Liver (tissue), 9 donors: Measurements from ENCODE around the gene CD40. TPM values are rescaled to one million over a fixed set of nuclear protein-coding genes. Genes with fewer than 3 reads are reported as not detected.
A peak's percentile ranks its signal among the peaks of the same experiment; 100 is the strongest.

Experiments used
- DNase-seq: peaks from one replicate; pipeline ENCODE4 v3.0.0-alpha.2; 2017; ENCODE audit warnings: low spot score
- H3K27ac ChIP-seq, 2 donors: one replicate each; pipeline ENCODE4 v1.7.0; 2013; ENCODE audit warnings: inconsistent platforms in 2 of 2, low read length in 2 of 2, control low read depth in 1 of 2, low read depth in 1 of 2, mild to moderate bottlenecking in 1 of 2
- H3K27me3 ChIP-seq, 4 donors: one replicate each; pipeline versions ENCODE4 v1.6.1 to v1.7.0; 2013; ENCODE audit warnings: low read length in 3 of 4, inconsistent platforms in 1 of 4, mild to moderate bottlenecking in 1 of 4, moderate library complexity in 1 of 4; ENCODE audit not compliant: control insufficient read depth in 4 of 4, insufficient read depth in 4 of 4
- H3K36me3 ChIP-seq, 4 donors: one replicate each; pipeline versions ENCODE4 v1.6.1 to v1.7.0; 2013; ENCODE audit warnings: low read length in 3 of 4, mild to moderate bottlenecking in 3 of 4, low read depth in 1 of 4, moderate library complexity in 1 of 4; ENCODE audit not compliant: control insufficient read depth in 4 of 4, insufficient read depth in 3 of 4
- H3K4me1 ChIP-seq, 4 donors: one replicate each; pipeline versions ENCODE4 v1.6.1 to v1.7.0; 2013; ENCODE audit warnings: low read length in 3 of 4, mild to moderate bottlenecking in 3 of 4, moderate library complexity in 1 of 4; ENCODE audit not compliant: control insufficient read depth in 4 of 4, insufficient read depth in 4 of 4
- H3K4me3 ChIP-seq, 3 donors: one replicate each; pipeline versions ENCODE4 v1.6.1 to v1.7.0; 2013; ENCODE audit warnings: low read length in 3 of 3, control low read depth in 1 of 3, low read depth in 1 of 3, mild to moderate bottlenecking in 1 of 3
- H3K9ac ChIP-seq, 2 donors: one replicate each; pipeline ENCODE4 v1.7.0; 2013; ENCODE audit warnings: low read length in 2 of 2, mild to moderate bottlenecking in 2 of 2, moderate library complexity in 2 of 2, control low read depth in 1 of 2, low read depth in 1 of 2
- H3K9me3 ChIP-seq, 4 donors: one replicate each; pipeline versions ENCODE4 v1.6.1 to v1.7.0; 2013; ENCODE audit warnings: low read length in 3 of 4; ENCODE audit not compliant: control insufficient read depth in 4 of 4
- EGR1 ChIP-seq, 2 donors: IDR thresholded peaks; 2 replicates each; pipeline ENCODE4 v1.6.1; 2016 to 2018; ENCODE audit warnings: antibody characterized with exemption in 2 of 2, low read depth in 2 of 2
- FOXA1 ChIP-seq: IDR thresholded peaks from 2 replicates; pipeline ENCODE4 v1.6.1; 2016; ENCODE audit warnings: antibody characterized with exemption
- FOXA2 ChIP-seq: IDR thresholded peaks from 2 replicates; pipeline ENCODE4 v1.6.1; 2016; ENCODE audit warnings: antibody characterized with exemption
- HNF4A ChIP-seq, 2 donors: conservative IDR thresholded peaks; 2 replicates each; pipeline ENCODE4 v1.6.1; 2016; ENCODE audit warnings: antibody characterized with exemption in 2 of 2, mild to moderate bottlenecking in 2 of 2
- NR2F2 ChIP-seq: IDR thresholded peaks from 2 replicates; pipeline ENCODE4 v1.6.1; 2016; ENCODE audit warnings: antibody characterized with exemption
- RAD21 ChIP-seq, 2 donors: IDR thresholded peaks; 2 replicates each; pipeline ENCODE4 v1.6.1; 2016; ENCODE audit warnings: antibody characterized with exemption in 2 of 2, mild to moderate bottlenecking in 2 of 2
- RXRA ChIP-seq, 2 donors: IDR thresholded peaks; 2 replicates each; pipeline ENCODE4 v1.6.1; 2017 to 2018; ENCODE audit warnings: antibody characterized with exemption in 2 of 2, mild to moderate bottlenecking in 1 of 2
- SP1 ChIP-seq: IDR thresholded peaks from 2 replicates; pipeline ENCODE4 v1.6.1; 2018; ENCODE audit warnings: antibody characterized with exemption, mild to moderate bottlenecking
- TAF1 ChIP-seq: conservative IDR thresholded peaks from 2 replicates; pipeline ENCODE4 v1.6.1; 2016; ENCODE audit warnings: antibody characterized with exemption, mild to moderate bottlenecking
- YY1 ChIP-seq: IDR thresholded peaks from 2 replicates; pipeline ENCODE4 v1.6.1; 2016; ENCODE audit warnings: antibody characterized with exemption, mild to moderate bottlenecking
- WGBS: extraction: QIAGEN DNeasy Blood & Tissue Kit; methylation state at CpG from one replicate; pipeline ENCODE4 v1.1.7; 2013; 5-methylcytosine and 5-hydroxymethylcytosine counted together
- polyA plus RNA-seq, 2 donors: library from polyadenylated mRNA; stranded (reverse) in 1 of 2; unstranded in 1 of 2; fragments of 200-250 nt in 1 of 2; fragments of >200 nt in 1 of 2; fragmentation: Nextera tagmentation in 1 of 2; extraction: Ambion mirVana in 1 of 2; gene quantifications; one replicate each; pipeline versions ENCODE4 v1.2.1 to v1.2.3, GENCODE V29; 2013 to 2015
- total RNA-seq, 2 donors: library from RNA; depleted of rRNA; stranded (reverse); fragments of >200 nt; gene quantifications; one replicate each; pipeline ENCODE4 v1.2.3, GENCODE V29; 2014
- TF ChIP-seq, protein P1 (sequence below): IDR thresholded peaks from 2 replicates; pipeline ENCODE4 v1.6.1; 2016; ENCODE audit warnings: antibody characterized with exemption, mild to moderate bottlenecking
- TF ChIP-seq, protein P2 (sequence below): IDR thresholded peaks from 2 replicates; pipeline ENCODE4 v1.6.1; 2016; ENCODE audit warnings: antibody characterized with exemption
- TF ChIP-seq, protein P3 (sequence below): IDR thresholded peaks from 2 replicates; pipeline ENCODE4 v1.6.1; 2016; ENCODE audit warnings: antibody characterized with exemption
- TF ChIP-seq, protein P4 (sequence below): fragments of 150-350 bp; IDR thresholded peaks from 2 replicates; pipeline ENCODE4 v1.5.1; 2017; ENCODE audit warnings: improper control_type of control experiment, low read depth, low read length; ENCODE audit not compliant: missing input control
- donor health status: healthy.
- donor health status: healthy.
- donor health status: healthy.
- donor health status: healthy.
- donor health status: healthy.

CD40 gene
- total RNA-seq (1 to 10 TPM; 2.2 to 6.4 TPM), polyA plus RNA-seq (1 to 10 TPM; 5.7 to 9.4 TPM)

DNA sequence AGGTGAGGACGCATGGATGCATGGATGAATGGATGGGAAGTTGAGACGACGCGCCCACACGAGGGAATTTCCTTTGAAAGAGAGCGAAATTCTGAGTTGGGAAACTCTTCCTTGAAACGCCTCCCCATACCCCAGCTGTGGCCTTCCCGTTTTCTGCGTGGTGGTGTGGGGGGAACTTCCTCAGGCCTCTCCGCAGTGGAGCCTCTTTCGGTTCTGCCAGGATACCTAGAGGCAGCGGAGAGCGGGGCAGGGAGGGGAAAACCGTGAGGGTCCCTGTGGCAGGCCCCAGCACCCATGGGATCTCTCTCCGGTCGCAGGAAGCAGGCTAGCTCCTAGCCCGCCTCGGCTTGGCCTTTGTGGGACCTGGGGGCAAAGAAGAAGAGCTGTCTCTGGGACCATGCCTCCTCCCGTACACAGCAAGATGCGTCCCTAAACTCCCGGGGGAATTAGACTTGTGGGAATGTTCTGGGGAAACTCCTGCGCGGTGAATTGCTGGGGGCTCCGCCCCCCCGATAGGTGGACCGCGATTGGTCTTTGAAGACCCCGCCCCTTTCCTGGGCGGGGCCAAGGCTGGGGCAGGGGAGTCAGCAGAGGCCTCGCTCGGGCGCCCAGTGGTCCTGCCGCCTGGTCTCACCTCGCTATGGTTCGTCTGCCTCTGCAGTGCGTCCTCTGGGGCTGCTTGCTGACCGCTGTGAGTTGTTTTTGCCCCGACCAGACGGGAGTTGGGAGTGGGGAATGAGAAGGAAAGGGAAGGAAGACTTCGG is at the start of gene CD40:
CD40 (plus strand) TSS at position 611 of the 764 bp plus-strand sequence; CDS start at position 641, 30 bp downstream.
- Histone ChIP-seq H3K27me3 (no peaks in the 10 kb centered on the region), H3K4me1 (peaks cover 1 to 24% (median 14%) of the 10 kb centered on the region in 4 donors), H3K9me3 (no peaks in the 10 kb centered on the region), H3K9ac (peak within 1 kb of the TSS in 1 of 2 donors; percentile 50), H3K4me3 (peak within 1 kb of the TSS; percentile 49 to 59 (median 53)), H3K36me3 (peaks cover 0 to 8% (median under 1%) of the 10 kb centered on the region in 4 donors), H3K27ac (peak within 1 kb of the TSS; percentile 47 to 72)
- 8% methylated on average over 40 of the region's 40 CpGs for WGBS
- peak; percentile 47 for DNase-seq
- peak; percentile 41 for TF ChIP-seq YY1
- TF ChIP-seq SP1 = peak; percentile 49
- TF ChIP-seq TAF1 = peak; percentile 48
- TF ChIP-seq, protein P1, sequence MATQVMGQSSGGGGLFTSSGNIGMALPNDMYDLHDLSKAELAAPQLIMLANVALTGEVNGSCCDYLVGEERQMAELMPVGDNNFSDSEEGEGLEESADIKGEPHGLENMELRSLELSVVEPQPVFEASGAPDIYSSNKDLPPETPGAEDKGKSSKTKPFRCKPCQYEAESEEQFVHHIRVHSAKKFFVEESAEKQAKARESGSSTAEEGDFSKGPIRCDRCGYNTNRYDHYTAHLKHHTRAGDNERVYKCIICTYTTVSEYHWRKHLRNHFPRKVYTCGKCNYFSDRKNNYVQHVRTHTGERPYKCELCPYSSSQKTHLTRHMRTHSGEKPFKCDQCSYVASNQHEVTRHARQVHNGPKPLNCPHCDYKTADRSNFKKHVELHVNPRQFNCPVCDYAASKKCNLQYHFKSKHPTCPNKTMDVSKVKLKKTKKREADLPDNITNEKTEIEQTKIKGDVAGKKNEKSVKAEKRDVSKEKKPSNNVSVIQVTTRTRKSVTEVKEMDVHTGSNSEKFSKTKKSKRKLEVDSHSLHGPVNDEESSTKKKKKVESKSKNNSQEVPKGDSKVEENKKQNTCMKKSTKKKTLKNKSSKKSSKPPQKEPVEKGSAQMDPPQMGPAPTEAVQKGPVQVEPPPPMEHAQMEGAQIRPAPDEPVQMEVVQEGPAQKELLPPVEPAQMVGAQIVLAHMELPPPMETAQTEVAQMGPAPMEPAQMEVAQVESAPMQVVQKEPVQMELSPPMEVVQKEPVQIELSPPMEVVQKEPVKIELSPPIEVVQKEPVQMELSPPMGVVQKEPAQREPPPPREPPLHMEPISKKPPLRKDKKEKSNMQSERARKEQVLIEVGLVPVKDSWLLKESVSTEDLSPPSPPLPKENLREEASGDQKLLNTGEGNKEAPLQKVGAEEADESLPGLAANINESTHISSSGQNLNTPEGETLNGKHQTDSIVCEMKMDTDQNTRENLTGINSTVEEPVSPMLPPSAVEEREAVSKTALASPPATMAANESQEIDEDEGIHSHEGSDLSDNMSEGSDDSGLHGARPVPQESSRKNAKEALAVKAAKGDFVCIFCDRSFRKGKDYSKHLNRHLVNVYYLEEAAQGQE = peak; percentile 34
- TF ChIP-seq, protein P2, sequence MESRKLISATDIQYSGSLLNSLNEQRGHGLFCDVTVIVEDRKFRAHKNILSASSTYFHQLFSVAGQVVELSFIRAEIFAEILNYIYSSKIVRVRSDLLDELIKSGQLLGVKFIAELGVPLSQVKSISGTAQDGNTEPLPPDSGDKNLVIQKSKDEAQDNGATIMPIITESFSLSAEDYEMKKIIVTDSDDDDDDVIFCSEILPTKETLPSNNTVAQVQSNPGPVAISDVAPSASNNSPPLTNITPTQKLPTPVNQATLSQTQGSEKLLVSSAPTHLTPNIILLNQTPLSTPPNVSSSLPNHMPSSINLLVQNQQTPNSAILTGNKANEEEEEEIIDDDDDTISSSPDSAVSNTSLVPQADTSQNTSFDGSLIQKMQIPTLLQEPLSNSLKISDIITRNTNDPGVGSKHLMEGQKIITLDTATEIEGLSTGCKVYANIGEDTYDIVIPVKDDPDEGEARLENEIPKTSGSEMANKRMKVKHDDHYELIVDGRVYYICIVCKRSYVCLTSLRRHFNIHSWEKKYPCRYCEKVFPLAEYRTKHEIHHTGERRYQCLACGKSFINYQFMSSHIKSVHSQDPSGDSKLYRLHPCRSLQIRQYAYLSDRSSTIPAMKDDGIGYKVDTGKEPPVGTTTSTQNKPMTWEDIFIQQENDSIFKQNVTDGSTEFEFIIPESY = no peak
- TF ChIP-seq, protein P3, sequence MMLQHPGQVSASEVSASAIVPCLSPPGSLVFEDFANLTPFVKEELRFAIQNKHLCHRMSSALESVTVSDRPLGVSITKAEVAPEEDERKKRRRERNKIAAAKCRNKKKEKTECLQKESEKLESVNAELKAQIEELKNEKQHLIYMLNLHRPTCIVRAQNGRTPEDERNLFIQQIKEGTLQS = no peak
- no peak for TF ChIP-seq EGR1 (IDR thresholded peaks at IDR 0.05; ENCODE audit: low read depth in 2 of 2)
- TF ChIP-seq, protein P4, sequence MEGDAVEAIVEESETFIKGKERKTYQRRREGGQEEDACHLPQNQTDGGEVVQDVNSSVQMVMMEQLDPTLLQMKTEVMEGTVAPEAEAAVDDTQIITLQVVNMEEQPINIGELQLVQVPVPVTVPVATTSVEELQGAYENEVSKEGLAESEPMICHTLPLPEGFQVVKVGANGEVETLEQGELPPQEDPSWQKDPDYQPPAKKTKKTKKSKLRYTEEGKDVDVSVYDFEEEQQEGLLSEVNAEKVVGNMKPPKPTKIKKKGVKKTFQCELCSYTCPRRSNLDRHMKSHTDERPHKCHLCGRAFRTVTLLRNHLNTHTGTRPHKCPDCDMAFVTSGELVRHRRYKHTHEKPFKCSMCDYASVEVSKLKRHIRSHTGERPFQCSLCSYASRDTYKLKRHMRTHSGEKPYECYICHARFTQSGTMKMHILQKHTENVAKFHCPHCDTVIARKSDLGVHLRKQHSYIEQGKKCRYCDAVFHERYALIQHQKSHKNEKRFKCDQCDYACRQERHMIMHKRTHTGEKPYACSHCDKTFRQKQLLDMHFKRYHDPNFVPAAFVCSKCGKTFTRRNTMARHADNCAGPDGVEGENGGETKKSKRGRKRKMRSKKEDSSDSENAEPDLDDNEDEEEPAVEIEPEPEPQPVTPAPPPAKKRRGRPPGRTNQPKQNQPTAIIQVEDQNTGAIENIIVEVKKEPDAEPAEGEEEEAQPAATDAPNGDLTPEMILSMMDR = no peak
- TF ChIP-seq HNF4A (conservative IDR thresholded peaks at IDR 0.05) = no peak
- no peak for TF ChIP-seq RAD21 (IDR thresholded peaks at IDR 0.05)
- no peak for TF ChIP-seq RXRA (IDR thresholded peaks at IDR 0.05)

DNA sequence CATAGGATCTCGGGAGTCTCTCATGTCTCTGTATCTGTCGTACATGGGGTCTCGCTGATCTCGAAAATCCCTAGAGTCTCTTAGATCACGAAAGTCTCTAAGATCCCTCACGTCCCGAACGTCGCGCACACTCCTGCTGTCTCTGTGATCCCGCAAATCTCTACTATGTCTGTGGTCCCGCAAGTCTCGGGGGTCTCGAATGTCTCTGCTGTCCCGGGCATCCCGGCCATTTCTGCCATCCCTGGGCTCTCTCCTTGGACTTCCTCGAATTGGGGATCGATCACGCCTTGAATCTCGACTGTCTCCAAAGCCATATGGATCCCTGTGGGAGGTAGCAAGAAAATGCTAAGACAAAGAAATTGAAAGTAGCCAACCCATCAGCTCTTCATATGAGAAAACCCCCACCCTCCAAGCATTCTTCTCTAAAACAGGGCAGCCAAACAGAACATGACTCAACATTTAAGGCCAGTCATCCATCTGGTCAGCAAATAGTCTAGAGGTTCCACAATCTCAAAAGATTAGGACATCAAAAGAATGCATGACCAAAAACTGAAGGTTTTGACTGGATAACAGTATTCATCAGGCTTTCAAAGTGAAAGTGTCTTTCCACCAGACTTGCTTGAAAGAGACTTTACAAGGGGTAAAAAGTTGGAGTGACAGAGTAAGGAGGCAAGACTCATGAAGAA is 47.8 kb upstream of the CD40 start:
- Histone ChIP-seq H3K4me1 (no peaks in the 10 kb centered on the region), H3K36me3 (peaks cover 4 to 55% (median 50%) of the 10 kb centered on the region in 4 donors), H3K4me3 (no peak overlapping the region), H3K9ac (no peak overlapping the region), H3K9me3 (no peaks in the 10 kb centered on the region), H3K27me3 (no peaks in the 10 kb centered on the region), H3K27ac (no peak overlapping the region)
- DNase-seq = no peak
- WGBS = 98% methylated on average over 20 of the region's 20 CpGs
- TF ChIP-seq NR2F2 (no peak), FOXA1 (no peak), FOXA2 (no peak), TAF1 (no peak)
- TF ChIP-seq, protein P1 = no peak
- TF ChIP-seq, protein P4 = no peak
